Fibroblast of skin of abdomen (primary cell): ENCODE results near the gene SNX25.
A peak's percentile ranks its signal among the peaks of the same experiment; 100 is the strongest.
"Not testable (repeated sequence)": the region's sequence is repeated elsewhere in the genome, so short reads cannot be mapped to it uniquely, and the experiment has no call there.

Experiments used
- DNase-seq: peaks from one replicate; pipeline ENCODE4 v3.0.0-alpha.2; 2013

SNX25 gene

GRCh38 chr4:185235119-185235842 lies 25.9 kb downstream of the SNX25 start:
- no peak for DNase-seq

GRCh38 chr4:185235843-185236503 lies 26.6 kb downstream of the SNX25 start:
- no peak for DNase-seq

GRCh38 chr4:185237175-185237574 lies 27.8 kb downstream of the SNX25 start:
- DNase-seq, result no peak

- DNase-seq, result peak; percentile 77
Measured at GRCh38 chr4:185238215-185238681, 28.9 kb downstream of the SNX25 start.

- no peak for DNase-seq
Measured at GRCh38 chr4:185238750-185239149, 29.4 kb downstream of the SNX25 start.

- DNase-seq, result not testable (repeated sequence)
Measured at GRCh38 chr4:185240486-185240885, 31.1 kb downstream of the SNX25 start.

GRCh38 chr4:185242749-185243533 lies 33.5 kb downstream of the SNX25 start:
- no peak for DNase-seq

GRCh38 chr4:185243879-185244278 lies 34.5 kb downstream of the SNX25 start:
- no peak for DNase-seq

- no peak for DNase-seq
Measured at GRCh38 chr4:185244763-185245162, 35.4 kb downstream of the SNX25 start.

GRCh38 chr4:185246453-185246852 lies 37.1 kb downstream of the SNX25 start:
- peak; percentile 31 for DNase-seq

- peak; percentile 40 for DNase-seq
Measured at GRCh38 chr4:185247151-185247550, 37.8 kb downstream of the SNX25 start.

- no peak for DNase-seq
Measured at GRCh38 chr4:185248393-185249039, 39.1 kb downstream of the SNX25 start.

GRCh38 chr4:185249105-185249504 lies 39.7 kb downstream of the SNX25 start:
- no peak for DNase-seq

- peak; percentile 31 for DNase-seq
Measured at GRCh38 chr4:185254434-185254833, 45.0 kb downstream of the SNX25 start.

GRCh38 chr4:185255868-185256267 lies 46.5 kb downstream of the SNX25 start:
- DNase-seq, result no peak

- DNase-seq, result peak; percentile 64
Measured at GRCh38 chr4:185256446-185256845, 47.0 kb downstream of the SNX25 start.

- DNase-seq, result no peak
Measured at GRCh38 chr4:185257086-185257485, 47.7 kb downstream of the SNX25 start.

GRCh38 chr4:185257694-185258093 lies 48.3 kb downstream of the SNX25 start:
- no peak for DNase-seq

GRCh38 chr4:185258741-185259140 lies 49.3 kb downstream of the SNX25 start:
- DNase-seq, result peak; percentile 85

GRCh38 chr4:185259719-185260118 lies 50.3 kb downstream of the SNX25 start:
- DNase-seq, result no peak

GRCh38 chr4:185261946-185262345 lies 52.5 kb downstream of the SNX25 start:
- DNase-seq, result no peak

GRCh38 chr4:185263419-185263818 lies 54.0 kb downstream of the SNX25 start:
- DNase-seq, result no peak

- DNase-seq, result peak; percentile 54
Measured at GRCh38 chr4:185265942-185266341, 56.5 kb downstream of the SNX25 start.
